ENCODE data around the gene PIN1.

The PIN1 gene

DNA sequence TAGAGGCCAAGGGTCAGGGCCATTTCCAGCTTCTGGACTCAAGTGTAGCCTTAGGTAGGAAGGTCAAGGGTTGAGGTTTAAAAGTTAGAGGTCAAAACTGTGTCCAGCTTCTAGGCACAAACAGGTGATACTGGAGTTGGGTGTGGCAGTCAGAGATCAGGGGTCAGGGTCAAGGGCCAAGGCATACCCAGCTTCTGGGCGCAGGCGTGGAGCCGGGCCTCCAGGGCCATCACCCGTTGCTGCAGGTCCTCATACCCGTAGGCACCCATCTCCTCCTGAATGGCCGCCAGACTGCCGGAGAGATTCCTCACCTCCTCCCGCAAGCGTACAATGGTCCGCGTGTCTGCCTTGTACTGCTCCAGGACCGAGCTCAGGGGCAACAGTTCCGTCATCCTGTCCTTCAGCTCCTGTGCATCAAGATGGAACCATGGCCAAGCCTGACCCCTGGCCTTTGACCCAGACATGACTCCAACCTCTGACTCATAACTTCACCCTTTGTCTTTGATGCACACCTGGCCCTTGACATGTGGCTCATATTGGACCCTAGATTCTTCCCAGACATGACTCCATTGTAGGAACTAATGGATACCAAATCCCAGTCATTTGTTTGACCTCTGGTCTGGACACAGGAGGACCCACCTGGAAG lies 22.1 kb downstream of the PIN1 start:
- no peak for DNase-seq

DNA sequence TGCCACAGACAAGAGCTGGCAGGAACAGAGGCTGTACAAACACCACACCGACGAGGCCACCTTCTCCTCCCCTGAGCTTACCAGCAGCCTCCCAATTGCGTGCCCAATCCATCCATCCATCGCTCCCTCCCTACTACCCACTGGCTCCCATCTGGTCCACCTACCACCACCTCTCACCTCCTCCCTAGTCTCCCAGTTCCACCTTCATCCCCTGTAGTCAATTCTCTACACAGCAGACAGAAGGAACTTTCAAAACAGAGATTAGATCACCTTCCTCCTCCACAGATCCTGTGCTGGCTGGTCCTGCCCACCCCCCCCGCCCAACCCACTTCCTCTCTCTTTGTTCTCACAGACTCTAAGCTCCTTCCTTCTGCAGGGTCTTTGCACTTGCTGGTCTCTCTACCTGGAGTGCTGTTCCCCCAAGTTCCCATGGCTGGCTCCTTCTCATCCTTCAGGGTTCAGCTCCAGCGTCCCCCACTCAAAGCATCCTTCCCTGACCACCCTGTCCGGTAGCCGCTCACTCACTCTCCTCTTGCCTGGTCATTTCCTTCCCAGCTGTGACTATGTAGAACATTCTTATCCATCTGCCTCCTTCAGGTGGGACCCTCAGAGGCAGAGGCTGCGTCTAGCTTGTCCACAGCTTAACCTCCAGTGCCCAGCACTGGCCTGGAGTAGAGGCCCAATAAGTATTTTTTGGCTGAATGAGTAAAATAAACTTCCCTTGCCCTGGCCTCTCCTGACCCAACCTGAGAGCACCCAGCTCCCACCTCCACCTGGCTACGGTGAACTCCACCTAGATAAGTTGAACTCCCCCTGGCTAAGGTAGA lies 23.0 kb downstream of the PIN1 start:
- DNase-seq, result no peak

DNA sequence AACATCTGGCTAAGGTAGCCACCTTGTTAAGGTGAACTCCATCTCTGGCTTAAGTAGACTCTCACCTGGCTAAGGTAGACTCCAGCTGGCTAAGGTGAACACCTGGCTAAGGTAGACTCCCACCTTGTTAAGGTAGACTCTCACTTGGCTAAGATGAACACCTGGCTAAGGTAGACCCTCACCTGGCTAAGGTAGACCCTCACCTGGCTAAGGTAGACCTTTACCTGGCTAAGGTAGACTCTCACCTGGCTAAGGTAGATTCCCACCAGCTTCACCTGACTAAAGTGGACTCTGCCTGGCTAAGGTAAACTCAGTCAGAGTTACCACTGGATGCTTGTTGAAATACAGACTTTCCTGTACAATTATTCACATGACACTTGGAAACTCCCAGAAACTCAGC lies 23.6 kb downstream of the PIN1 start:
- DNase-seq, result no peak

DNA sequence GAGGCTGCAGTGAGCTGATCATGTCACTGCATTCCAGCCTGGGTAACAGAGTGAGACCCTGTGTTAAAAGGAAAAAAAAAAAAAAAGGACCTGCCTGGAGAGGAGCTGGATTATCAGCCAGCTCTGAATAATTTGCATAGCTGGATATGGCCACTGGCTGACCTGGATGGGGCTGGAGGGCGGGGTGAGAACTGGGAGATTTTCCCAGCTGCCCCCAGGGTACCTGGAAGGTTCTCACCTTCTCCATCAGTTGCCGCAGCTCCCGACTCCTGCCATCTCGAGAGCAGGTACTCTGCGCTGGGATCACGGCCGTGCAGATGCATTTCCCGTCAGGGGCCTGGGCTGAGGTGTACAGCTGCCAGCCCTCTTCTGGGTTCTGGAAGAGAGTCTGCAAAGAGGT lies 25.3 kb downstream of the PIN1 start:
- DNase-seq, result no peak

DNA sequence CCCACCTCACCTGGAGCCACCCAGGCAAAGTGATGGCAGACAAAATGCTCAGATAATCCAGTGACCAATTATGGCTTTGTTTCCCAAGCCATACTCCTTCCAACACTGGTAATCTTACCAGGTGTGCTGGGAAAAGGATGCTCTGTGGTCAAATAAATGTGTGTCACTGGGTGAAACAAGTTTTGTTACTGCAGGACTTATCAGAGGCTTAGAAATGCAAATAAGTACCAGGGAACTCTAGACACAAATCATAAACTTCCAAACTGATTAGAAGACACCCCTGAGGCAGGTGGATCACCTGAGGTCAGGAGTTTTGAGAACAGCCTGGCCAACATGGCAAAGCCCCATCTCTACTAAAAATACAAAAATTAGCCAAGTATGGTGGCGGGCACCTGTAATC lies 26.4 kb downstream of the PIN1 start:
- DNase-seq, result no peak

DNA sequence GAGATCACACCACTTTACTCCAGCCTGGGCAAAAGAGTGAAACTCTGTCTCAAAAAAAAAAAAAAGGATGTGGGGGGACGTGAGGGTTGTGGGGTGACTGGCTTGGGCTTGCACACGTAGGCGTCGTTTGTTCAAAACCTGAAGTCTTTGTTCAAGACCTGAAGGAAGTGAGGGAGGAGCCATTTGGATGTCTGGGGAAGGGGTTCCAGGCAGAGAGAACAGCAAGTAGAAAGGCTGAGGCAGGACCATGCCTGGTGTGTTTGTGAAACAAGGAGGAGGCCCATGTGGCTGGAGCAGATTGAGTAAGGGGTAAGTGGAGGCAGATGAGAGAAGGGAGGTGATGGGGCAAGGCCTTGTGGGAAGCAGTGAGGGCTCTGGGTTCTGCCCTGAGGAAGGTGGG lies 27.8 kb downstream of the PIN1 start:
- no peak for DNase-seq

DNA sequence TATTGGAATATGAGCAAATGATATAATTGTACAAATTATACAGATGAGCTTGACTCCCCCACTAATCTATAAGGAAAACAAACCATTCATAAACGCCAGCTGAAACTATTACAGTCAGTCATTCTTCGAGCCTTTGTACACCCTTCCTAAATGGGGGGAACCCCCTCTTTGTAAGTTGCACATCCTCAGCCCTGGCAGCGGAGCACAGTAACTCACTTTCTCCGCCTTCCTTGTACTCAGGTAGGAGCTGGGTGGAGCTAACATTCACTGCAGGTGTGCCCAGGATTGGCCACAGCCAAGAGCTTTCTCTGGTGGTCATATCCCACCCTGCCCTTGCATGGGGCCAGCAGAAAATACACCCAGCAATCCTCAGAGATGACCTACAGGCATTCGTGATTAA lies 28.6 kb downstream of the PIN1 start:
- DNase-seq, result no peak

DNA sequence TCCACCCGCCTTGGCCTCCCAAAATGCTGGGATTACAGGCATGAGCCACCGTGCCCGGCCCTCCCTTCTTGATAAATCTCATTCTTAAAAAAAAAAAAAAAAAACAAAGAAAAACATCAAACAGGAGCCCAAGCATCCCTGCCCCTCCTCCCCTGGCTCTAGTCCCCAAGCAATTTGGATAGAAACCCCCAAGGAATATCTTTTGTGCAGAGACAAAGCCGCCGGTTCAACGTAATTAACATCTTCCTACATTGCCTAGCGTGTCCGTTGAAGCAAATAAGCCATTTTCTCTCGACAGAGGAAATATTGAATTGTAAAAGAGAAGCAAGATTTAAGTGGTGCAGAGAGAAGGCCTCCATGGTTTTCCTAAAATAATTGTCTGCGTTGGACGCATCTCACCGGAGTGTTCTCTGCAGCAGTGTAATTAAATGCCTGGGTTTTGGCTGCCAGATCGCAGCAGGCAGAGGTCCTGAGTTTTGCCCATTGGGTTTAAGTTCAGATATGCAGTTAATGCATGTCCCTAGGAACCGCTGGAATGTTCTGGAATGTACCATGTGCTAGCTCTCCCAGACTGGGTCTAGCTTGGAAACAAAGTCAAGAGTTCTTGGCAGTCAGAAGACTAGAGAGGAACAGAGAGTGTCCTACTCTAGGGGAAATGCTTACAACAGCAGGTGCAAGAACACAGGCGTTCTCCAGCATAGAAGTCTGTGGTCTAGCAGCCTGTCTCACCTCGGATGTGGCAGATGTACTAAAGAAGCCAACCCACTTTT lies 30.8 kb downstream of the PIN1 start:
- no peak for DNase-seq

DNA sequence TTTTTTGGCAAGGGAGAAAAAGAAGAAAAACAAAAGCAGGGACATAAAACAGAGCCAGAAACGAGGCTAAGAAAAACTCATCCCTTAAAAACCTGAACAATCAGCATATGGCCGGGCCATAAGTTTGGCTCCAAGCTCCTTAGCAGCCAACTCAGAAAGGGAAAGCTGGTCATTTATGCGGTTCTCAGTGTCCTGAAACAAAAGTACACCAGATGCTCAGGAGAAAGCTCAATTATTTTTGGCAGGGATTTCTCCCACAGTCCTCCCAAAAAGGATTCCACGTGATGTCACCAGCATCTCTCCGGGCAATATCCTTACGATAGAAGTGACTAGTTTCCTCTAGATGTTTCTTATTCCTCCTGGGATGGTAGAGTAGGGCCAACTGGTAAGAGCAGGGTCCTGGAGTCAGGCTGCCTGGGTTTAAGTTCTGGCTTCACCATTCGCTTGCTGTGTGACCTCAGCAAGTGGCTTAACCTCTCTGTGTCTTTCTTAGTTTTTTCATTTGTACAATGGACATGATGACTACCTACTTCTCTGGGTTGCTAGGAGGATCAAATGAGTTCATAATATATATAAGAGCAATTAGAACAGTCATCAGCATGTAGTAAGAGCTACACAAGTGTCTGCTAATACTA lies 34.0 kb downstream of the PIN1 start:
- no peak for DNase-seq

DNA sequence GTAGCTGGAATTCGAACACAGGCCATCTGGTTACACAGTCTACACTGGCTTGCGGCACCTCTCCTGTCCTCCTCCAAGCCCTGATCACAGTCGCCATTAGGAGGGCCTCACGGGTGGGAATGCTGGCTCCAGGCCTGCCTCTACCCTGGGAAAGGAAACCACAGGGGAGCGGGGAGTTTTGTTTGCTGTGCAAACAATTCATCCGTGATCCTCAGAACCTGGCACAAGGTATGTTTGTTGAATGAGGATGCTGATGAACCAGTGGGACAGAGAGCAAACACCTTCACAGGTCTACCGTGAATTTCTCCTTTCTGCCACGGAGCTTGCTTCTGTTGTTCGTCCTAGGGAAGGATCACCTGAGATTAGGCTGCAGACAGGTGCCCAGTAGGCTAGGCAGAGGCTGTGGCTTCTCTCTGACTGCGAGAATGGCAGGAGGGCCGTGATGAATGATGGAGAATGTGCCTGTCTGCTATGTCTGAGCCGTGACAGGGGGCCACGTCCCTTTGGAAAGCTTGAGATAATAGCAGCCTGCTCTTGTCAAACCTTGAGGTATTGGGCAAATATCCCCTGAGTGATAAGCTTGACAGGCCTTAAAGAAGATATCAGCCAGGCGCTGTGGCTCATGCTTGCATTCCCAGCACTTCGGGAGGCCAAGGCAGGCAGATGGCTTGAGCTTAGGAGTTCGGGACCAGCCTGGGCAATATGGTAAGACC lies 36.7 kb downstream of the PIN1 start:
- DNase-seq, result no peak

DNA sequence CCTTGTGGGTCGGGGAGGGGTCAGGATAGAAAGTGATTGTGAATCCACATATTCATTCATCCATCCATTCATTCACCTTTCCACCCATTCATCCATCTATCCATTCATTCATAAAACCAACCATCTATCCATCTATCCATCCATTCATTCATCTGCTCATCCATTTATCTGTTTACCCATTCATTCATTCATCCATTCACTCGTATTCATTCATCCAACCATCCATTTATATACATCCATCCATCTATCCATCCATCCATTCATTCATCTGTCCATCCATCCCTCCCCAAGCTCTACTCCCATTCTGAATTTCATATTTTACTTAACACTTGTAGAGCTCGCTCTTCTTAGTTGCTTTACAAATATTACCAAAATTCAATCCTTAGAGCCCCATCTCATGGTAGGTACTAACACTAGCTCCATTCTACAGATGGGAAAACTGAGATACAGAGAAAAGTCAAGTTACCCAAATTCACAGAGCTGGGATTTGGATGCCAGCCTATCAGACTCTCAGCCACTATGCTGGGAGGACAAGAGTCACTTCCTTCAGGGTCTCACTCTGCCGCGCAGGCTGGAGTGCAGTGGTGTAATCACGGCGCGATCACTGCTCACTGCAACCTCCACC lies 37.6 kb downstream of the PIN1 start:
- no peak for DNase-seq

DNA sequence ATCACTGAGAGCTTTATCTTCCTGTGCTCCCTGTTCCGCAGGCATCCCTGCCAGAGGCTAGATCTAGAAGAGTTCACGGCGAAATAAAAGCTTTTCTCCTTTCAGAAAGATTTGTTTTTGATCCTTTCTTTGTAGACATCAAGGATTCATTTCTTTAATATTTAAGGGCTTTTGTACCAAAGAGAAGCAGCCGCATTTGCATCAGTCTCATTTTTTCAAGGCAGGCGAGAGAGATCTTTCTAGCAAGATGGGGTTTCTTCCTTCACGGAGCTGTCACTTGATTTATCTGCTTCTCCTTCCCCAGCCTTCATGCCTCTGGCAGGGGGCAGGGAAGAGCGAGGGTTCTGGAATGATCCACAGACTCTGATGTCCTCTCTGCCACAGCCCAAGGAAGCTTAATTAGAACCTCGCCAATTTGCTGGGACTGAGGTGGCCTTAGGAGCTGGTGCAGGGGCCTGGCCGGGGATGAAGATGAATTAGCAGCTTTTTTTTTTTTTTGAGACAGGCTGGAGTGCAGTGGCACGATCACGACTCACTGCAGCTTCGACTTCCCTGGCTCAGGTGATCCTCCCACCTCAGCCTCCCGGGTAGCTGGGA lies 40.0 kb downstream of the PIN1 start:
- no peak for DNase-seq

DNA sequence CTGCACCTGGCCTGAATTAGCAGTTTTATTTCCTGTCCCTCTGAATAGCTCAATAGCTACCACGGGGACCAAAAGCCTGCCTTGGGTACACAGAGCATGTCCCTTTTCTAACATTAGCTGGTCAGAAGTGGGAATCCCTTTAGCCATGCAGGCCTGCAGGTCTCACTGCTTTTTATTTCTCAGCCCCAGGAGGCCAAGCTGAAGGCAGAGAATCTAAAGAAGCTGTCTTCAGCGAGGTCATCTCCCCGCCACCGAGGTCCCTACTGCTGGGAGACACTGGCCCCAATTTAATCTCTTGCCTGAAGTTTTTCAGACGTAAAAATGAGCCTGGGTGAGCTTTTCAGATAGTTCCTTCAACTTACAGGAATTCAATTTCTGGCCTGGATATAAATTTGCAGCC lies 40.7 kb downstream of the PIN1 start:
- DNase-seq, result no peak

DNA sequence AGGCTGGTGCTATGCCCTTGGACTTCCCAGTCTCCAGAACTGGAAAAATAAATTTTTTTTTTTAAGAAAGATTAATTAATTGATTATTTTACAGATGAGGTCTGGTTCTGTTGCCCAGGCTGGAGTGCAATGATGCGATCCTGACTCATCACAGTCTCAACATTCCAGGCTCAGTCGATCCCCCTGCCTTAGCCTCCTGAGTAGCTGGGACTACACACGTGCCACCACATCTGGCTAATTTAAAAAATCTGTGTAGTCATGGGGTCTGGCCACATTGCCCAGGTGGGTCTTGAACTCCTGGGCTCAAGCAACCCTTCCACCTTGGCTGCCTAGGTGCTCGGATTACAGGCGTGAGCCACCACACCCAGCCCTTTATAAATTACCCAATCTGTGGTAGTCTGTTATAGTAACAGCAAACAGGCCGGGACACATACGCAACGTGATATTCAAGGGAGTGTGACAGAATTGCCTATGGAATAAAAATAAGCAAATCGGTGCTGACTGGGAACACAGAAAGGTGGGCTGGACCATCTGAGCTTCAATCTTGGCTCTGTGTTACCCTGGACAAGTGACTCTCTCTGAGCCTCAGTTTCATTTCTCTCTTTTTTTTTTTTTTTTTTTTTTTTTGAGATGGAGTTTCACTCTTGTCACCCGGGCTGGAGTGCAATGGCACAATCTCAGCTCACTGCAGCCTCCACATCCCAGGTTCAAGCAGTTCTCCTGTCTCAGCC lies 42.8 kb downstream of the PIN1 start:
- no peak for DNase-seq

DNA sequence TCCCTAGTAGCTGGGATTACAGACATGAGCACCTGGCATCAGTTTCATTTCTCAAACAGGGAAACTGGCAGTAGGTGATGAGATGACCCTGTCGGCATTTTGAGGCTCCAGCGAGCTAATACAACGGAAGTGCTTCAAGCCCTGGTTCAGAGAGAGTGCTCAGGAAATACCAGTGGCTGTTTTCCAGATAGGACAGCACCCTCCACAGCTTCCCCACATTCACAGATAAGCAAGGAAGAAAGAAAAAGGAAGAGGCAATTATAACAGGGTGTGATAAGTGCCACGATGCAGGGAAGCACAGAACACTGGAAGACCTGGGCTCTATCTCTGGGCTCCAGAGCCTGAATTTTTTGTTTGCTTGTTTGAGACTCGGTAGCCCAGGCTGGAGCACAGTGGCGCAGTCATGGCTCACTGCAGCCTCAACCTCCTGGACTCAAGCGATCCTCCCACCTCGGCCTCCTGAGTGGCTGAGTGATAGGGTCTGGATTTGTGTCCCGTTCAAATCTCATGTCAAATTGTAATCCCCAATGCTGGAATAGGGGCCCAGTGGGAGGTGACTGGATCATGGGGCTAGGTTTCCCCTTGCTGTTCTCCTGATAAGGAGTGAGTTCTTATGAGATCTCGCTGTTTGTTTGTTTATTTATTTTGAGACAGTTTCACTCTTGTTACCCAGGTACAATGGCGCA lies 43.5 kb downstream of the PIN1 start:
- DNase-seq, result no peak

DNA sequence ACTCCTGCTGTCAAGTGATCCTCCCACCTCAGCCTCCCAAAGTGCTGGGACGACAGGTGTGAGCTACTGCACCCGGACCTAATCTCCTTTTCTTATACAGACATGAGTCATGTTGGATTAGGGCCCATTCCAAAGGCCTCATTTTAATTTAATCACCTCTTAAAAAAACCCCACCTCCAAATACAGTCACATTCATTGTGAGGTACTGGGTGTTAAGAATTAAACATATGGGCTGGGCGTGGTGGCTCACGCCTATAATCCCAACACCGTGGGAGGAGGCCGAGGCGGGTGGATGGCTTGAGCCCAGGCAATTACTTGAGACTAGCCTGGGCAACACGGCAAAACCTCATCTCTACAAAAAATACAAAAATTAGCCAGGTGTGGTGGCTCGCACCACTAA lies 46.6 kb downstream of the PIN1 start:
- no peak for DNase-seq

DNA sequence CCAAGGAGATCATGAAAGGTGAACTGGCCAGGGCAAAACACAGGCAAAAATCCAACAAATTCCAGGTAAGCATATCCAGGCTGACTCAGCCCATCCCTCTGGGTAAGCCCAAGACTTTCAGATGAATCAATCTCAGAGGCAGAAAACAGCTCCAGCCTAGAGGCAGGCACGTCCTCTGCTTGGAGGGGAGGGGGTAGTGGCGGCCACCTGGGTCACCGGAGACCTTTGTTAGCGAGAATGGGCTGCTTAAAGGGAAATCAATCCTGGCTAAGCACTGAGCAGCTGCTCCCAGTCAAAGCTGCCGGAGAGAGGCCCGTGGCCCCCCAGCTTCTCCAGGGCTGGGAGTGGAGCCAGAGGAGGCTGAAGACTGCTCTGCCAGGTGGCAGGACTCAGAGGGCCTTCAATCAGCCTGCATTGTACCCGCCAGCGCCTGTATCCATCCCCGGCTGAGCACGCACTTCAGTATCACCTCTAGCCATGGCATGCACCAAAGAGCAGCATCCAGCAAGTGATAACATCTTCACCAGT lies 48.2 kb downstream of the PIN1 start:
- DNase-seq, result no peak

DNA sequence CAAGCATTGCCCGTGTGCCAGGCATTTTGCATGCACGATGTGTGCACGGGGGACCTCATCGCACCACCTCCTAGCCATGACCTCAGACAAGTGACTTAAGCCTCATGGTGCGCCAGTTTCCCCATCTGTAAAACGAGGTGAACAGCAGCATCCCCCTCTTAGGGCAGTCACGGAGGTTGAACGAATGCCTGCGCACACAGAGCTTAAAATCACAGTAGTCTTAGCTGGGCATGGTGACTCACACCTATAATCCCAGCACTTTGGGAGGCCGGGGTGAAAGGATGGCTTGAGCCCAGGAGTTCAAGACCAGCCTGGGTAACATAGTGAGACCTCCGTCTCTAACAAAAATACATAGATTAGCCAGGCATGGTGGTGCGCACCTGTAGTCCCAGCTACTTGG lies 48.6 kb downstream of the PIN1 start:
- no peak for DNase-seq

DNA sequence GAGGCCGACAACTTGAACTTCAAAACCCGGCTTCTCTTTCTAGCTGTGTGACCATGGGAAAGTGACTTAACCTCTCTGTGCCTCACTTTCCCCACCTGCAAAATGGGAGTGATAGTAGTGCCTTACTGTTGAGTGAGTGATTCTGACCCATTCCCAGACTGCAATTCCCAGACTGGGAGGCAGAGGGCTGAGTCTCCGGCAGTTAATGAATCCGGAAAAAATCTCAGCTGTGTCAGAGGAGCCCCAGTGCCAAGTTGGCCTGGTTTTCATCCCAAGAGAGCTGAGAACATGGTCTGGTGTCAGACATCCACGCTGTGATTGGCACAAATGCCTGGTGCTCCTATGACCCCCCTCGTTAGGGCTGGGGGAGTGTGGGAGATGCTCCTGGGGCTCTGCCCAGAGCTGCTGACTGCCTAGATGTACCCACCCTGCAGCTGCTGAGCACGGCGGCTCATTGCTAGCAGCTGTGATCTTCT lies 50.0 kb downstream of the PIN1 start:
- DNase-seq, result no peak

Data from activated CD8-positive, alpha-beta memory T cell treated with anti-CD3 and anti-CD28 coated beads, Interleukin-2, amount 50 U/mL, for 4 hours (primary cell).